Type B pancreatic cell (in vitro differentiated cells): Measurements from ENCODE around the gene PCCA. TPM values are rescaled to one million over a fixed set of nuclear protein-coding genes. Genes with fewer than 3 reads are reported as not detected.

Source experiments
- DNase-seq: peaks from one replicate; pipeline ENCODE4 v3.0.0; 2021; ENCODE audit warnings: mixed read lengths; ENCODE audit not compliant: unreplicated experiment; ENCODE audit errors: extremely low spot score
- H3K27ac Mint-ChIP-seq: 2 replicates; pipeline ENCODE4 v1.8.0; 2021; ENCODE audit warnings: mild to moderate bottlenecking, mixed read lengths
- H3K27me3 Mint-ChIP-seq: 2 replicates; pipeline ENCODE4 v1.8.0; 2021; ENCODE audit warnings: mixed read lengths
- H3K36me3 Mint-ChIP-seq: 2 replicates; pipeline ENCODE4 v1.8.0; 2021; ENCODE audit warnings: mixed read lengths
- H3K4me1 Mint-ChIP-seq: one replicate; pipeline ENCODE4 v1.8.0; 2021; ENCODE audit warnings: mixed read lengths; ENCODE audit not compliant: unreplicated experiment
- H3K4me3 Mint-ChIP-seq: 2 replicates; pipeline ENCODE4 v1.8.0; 2021; ENCODE audit warnings: mild to moderate bottlenecking, mixed read lengths
- H3K9me3 Mint-ChIP-seq: 2 replicates; pipeline ENCODE4 v1.8.0; 2021; ENCODE audit warnings: mixed read lengths
- total RNA-seq: library from RNA; stranded (reverse); gene quantifications from 2 replicates; pipeline ENCODE4 v1.2.1, GENCODE V29; 2021; ENCODE audit warnings: low replicate concordance
- TF ChIP-seq, protein P1 (sequence below): fragments of 200-600 bp; sonication (generic); conservative IDR thresholded peaks from 2 replicates; pipeline ENCODE4 v1.5.0; 2021; ENCODE audit warnings: antibody characterized with exemption, mild to moderate bottlenecking

The PCCA gene
- total RNA-seq, 1 donor from 2014 or later = 46.8 TPM

DNA sequence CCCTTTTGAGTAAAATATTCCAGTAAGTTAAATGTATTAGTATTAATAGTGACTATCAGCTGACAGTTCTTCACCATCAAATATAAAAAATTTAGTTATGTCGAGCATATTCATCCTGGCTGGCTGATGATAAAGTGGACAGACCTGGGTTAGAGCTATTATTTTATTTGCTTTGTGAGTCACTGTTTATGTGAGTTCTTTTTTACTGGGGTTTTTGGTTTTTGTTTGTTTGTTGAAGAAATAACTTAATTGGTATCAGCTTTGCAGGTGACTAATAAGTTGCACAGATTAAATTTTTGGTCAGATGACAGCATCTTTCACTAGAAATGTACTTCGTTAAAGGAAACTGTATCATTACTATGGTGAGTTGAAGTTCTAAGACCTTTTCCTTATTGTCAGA is 275.0 kb downstream of the PCCA start:
- no peak overlapping the region for H3K4me3 Mint-ChIP-seq
- TF ChIP-seq, protein P1, sequence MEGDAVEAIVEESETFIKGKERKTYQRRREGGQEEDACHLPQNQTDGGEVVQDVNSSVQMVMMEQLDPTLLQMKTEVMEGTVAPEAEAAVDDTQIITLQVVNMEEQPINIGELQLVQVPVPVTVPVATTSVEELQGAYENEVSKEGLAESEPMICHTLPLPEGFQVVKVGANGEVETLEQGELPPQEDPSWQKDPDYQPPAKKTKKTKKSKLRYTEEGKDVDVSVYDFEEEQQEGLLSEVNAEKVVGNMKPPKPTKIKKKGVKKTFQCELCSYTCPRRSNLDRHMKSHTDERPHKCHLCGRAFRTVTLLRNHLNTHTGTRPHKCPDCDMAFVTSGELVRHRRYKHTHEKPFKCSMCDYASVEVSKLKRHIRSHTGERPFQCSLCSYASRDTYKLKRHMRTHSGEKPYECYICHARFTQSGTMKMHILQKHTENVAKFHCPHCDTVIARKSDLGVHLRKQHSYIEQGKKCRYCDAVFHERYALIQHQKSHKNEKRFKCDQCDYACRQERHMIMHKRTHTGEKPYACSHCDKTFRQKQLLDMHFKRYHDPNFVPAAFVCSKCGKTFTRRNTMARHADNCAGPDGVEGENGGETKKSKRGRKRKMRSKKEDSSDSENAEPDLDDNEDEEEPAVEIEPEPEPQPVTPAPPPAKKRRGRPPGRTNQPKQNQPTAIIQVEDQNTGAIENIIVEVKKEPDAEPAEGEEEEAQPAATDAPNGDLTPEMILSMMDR = no peak
- H3K27ac Mint-ChIP-seq = no peak overlapping the region
- H3K36me3 Mint-ChIP-seq = peaks cover 22% of the 10 kb centered on the region
- H3K9me3 Mint-ChIP-seq = no peaks in the 10 kb centered on the region
- DNase-seq = no peak
- H3K27me3 Mint-ChIP-seq = no peaks in the 10 kb centered on the region
- peaks cover 27% of the 10 kb centered on the region for H3K4me1 Mint-ChIP-seq

DNA sequence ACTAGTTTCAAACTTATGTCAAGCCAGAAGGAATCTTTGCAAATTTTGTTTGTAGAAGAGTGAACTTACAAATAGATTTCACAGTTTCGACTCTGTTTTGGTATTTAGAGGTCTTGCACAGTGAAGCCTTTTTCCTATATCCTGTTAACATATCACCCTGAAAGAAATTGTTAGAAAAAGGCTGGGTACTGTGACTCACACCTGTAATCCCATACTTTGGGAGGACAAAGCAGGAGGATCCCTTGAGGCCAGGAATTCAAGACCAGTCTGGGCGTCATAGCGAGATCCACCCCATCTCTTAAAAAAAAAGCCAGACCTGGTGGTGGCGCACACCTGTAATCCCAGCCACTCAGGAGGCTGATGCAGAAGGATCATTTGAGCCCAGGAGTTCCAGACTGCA is 275.7 kb downstream of the PCCA start:
- H3K27ac Mint-ChIP-seq = no peak overlapping the region
- no peak for DNase-seq
- peaks cover 31% of the 10 kb centered on the region for H3K4me1 Mint-ChIP-seq
- no peaks in the 10 kb centered on the region for H3K27me3 Mint-ChIP-seq
- peaks cover 18% of the 10 kb centered on the region for H3K36me3 Mint-ChIP-seq
- no peaks in the 10 kb centered on the region for H3K9me3 Mint-ChIP-seq
- TF ChIP-seq, protein P1 = no peak
- no peak overlapping the region for H3K4me3 Mint-ChIP-seq

DNA sequence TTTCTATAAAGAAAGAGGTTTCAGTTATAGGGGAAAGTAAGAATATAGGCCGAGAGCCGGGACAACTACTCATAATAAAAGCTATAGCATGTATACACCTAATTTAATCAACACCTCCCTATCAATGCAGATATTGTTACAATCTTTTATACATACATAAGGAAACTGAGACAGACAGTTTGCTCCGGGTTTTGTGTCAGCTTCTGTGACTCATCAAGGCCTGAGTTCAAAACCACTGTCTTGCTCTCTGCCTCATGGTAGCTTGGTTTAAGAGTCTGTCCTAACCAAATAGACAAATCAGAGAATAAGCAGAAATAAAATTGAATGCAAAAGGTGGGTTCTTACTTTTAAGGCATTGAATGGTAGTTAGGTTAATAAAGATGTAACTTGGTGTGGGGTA is 276.8 kb downstream of the PCCA start:
- Mint-ChIP-seq H3K4me1 (peaks cover 32% of the 10 kb centered on the region), H3K36me3 (peaks cover 16% of the 10 kb centered on the region), H3K9me3 (no peaks in the 10 kb centered on the region), H3K27ac (no peak overlapping the region), H3K27me3 (no peaks in the 10 kb centered on the region), H3K4me3 (no peak overlapping the region)
- TF ChIP-seq, protein P1 = no peak
- DNase-seq = no peak

DNA sequence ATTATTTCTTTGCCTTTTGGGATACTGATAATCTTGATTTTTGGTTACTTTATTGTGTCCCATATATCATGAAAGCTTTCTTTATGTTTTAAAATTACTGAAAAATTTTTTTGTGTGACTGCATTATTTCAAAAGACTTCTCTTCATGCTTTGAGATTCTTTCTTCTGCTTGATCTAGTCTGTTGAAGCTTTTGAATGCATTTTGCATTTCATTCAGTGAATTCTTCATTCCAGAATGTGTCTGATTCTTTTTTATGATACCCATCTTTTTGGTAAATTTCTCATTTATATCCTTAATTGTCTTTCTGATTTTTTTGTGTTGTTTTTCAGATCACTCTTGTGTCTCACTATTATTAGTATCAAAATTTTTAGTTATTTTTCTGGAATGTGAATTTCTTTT is 289.6 kb downstream of the PCCA start:
- Mint-ChIP-seq H3K27ac (no peak overlapping the region), H3K36me3 (peaks cover 50% of the 10 kb centered on the region), H3K4me3 (no peak overlapping the region), H3K4me1 (no peaks in the 10 kb centered on the region), H3K9me3 (peaks cover 14% of the 10 kb centered on the region), H3K27me3 (no peaks in the 10 kb centered on the region)
- no peak for DNase-seq
- TF ChIP-seq, protein P1 = no peak

DNA sequence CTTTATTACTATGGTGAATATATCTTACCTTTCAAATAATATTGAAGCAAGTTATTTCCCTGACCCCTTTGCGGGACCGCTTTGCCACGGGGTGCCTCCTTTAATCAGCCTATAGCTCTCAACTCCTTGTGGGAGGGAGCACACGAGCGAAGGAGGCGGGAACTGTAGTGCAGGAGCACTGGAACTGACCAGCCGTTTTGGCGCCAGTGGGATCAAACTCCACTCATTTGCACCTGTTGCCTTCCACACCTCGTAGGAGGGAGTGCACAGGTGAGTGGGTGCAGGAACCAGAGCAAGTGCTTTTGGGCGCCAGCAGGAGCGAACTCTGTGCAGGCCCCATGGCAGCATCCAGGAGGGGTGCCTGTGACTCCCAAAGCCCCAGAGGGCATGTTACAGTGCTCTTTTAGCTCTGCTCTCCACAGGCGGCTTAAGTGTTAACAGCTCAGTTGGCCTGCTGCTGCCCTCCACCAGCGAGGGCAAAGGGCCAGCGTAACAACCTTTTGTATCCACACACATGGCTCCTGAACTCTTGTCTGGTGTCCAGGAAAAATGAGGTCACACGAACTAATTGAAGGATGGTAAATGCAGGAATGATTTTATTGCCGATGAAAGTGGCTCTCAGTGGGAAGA is 292.8 kb downstream of the PCCA start:
- Mint-ChIP-seq H3K9me3 (peaks cover 14% of the 10 kb centered on the region), H3K27me3 (no peaks in the 10 kb centered on the region), H3K4me1 (no peaks in the 10 kb centered on the region), H3K36me3 (peaks cover 44% of the 10 kb centered on the region), H3K4me3 (no peak overlapping the region), H3K27ac (no peak overlapping the region)
- TF ChIP-seq, protein P1 = no peak
- no peak for DNase-seq

DNA sequence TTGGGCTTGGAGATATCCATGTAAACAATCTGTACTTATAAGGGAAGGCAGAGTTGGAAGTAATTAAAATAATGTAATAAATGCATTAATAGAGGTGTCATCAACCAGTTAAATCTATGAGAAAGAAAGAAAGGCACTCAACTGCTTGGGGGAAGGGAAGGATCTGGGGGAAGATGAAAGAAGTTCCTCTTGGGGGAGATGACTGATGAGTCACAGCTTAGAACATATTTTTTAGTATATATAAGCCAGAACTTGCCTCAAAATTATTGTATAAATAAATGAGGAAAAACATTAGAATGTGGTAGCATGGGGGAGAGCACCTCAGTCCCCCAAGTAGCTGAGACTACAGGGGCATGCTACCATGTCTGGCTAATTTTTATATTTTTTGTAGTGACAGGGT is 293.9 kb downstream of the PCCA start:
- DNase-seq = no peak
- H3K4me1 Mint-ChIP-seq = no peaks in the 10 kb centered on the region
- TF ChIP-seq, protein P1 = no peak
- peaks cover 13% of the 10 kb centered on the region for H3K9me3 Mint-ChIP-seq
- no peak overlapping the region for H3K4me3 Mint-ChIP-seq
- H3K27me3 Mint-ChIP-seq = no peaks in the 10 kb centered on the region
- no peak overlapping the region for H3K27ac Mint-ChIP-seq
- H3K36me3 Mint-ChIP-seq = peaks cover 44% of the 10 kb centered on the region
